Measurements from ENCODE around the gene RNASE8. TPM values are rescaled to one million over a fixed set of nuclear protein-coding genes. Genes with fewer than 3 reads are reported as not detected.

Gene RNASE8
- total and polyA plus RNA-seq, 2 of the 4 experiments (the other 2 are of a cell fraction): not detected

- DNase-seq (no peak), ATAC-seq (ENCODE audit: low read depth) (no peak)
- no peak overlapping the region for H3K4me2 ChIP-seq (ENCODE audit: low read depth, low read length)
- H3K18ac ChIP-seq (ENCODE audit: low read depth, low read length): no peak overlapping the region
- TF ChIP-seq POLR2A (IDR thresholded peaks at IDR 0.05; ENCODE audit: low read depth, low read length): no peak
- no peak for TF ChIP-seq BHLHE40 (IDR thresholded peaks at IDR 0.05; ENCODE audit: low read depth, low read length)
- TF ChIP-seq MAFK (IDR thresholded peaks at IDR 0.05; ENCODE audit: low read depth, low read length): no peak
- TF ChIP-seq RAD21 (IDR thresholded peaks at IDR 0.05; ENCODE audit: low read length): no peak
- TF ChIP-seq RFX5 (IDR thresholded peaks at IDR 0.05; ENCODE audit: low read depth, low read length): no peak
- TF ChIP-seq CHD1 (IDR thresholded peaks at IDR 0.05; ENCODE audit: low read depth, low read length): no peak
- H4K91ac ChIP-seq (ENCODE audit: insufficient read depth, low read depth, low read length): no peak overlapping the region
- ChIA-PET CTCF (interaction anchor here (1.0 to 1.1 kb wide), 2 partner anchors 22 kb away, joined by 3 read pairs; no protein-coding TSS in a partner anchor), POLR2A (ENCODE audit: unreplicated experiment) (no interaction called here)
- no peak overlapping the region for H2BK5ac ChIP-seq (ENCODE audit: low read depth, low read length, poor library complexity, severe bottlenecking)
- H2AK9ac ChIP-seq (replicated peaks; ENCODE audit: low read depth, low read length, poor library complexity): no peak overlapping the region
- H3K79me1 ChIP-seq (ENCODE audit: low read depth in 1 of 2, low read length in 2 of 2): no peaks in the 10 kb centered on the region
- intact Hi-C loops (cut with micrococcal nuclease): no loop called here
- H4K20me1 ChIP-seq (ENCODE audit: insufficient read depth, low read length): no peaks in the 10 kb centered on the region
- H3K56ac ChIP-seq (ENCODE audit: extremely low read depth, insufficient read depth, low read length): no peak overlapping the region
- H4K8ac ChIP-seq (ENCODE audit: low read depth in 2 of 2, low read length in 2 of 2): no peak overlapping the region
- in situ Hi-C loops (cut with MboI; ENCODE audit: low sequenced_read_pairs): no loop called here
- no peak overlapping the region for H3K9ac ChIP-seq (ENCODE audit: low read depth, low read length)
- no peaks in the 10 kb centered on the region for H3K9me3 ChIP-seq (ENCODE audit: control insufficient read depth, insufficient read depth, low read length)
- H3K27me3 ChIP-seq (ENCODE audit: control insufficient read depth, insufficient read depth, low read length): peaks cover 44% of the 10 kb centered on the region
- 88 to 100% methylated on average over 2 to 3 of the region's 7 CpGs for WGBS, 2 experiments (ENCODE audit: extremely low coverage in 2 of 2, insufficient read length in 1 of 2)
- H2BK15ac ChIP-seq (ENCODE audit: low read depth, low read length): no peak overlapping the region
- H2AFZ ChIP-seq (replicated peaks; ENCODE audit: low read length, poor library complexity): no peak overlapping the region
- peaks cover 2% of the 10 kb centered on the region; the same call in 1 of the 2 replicates for H3K4me1 ChIP-seq (ENCODE audit: control insufficient read depth, insufficient read depth, low read length)
- H3K4ac ChIP-seq (ENCODE audit: low read depth, low read length): no peak overlapping the region
- no peak overlapping the region for H3K23ac ChIP-seq (ENCODE audit: low read depth, low read length)
- H4K5ac ChIP-seq (ENCODE audit: low read depth, low read length): no peak overlapping the region
- H2BK20ac ChIP-seq (ENCODE audit: low read depth, low read length): no peak overlapping the region
- no peak overlapping the region for H2AK5ac ChIP-seq (ENCODE audit: low read depth, low read length)
- no peak overlapping the region for H3K14ac ChIP-seq (replicated peaks; ENCODE audit: low read depth, low read length)
- no TSS peak for BruUV-seq (replicated peaks)
- H3K9me1 ChIP-seq (ENCODE audit: insufficient read depth, low read length): no peaks in the 10 kb centered on the region
- no peak overlapping the region for H2BK120ac ChIP-seq (ENCODE audit: low read depth, low read length)
- dilution Hi-C loops (cut with HindIII; ENCODE audit: low sequenced_read_pairs, unreplicated experiment): no loop called here
- H3K36me3 ChIP-seq (ENCODE audit: control insufficient read depth, insufficient read depth, low read length): no peaks in the 10 kb centered on the region
- H3K27ac ChIP-seq (ENCODE audit: insufficient read depth, low read length): no peak overlapping the region
- H3K4me3 ChIP-seq (ENCODE audit: insufficient read depth, low read depth, low read length): no peak overlapping the region
These were observed 20.9 kb upstream of the RNASE8 start for GRCh38 chr14:21036751-21037150.
